ENCODE data around the gene PMS1. TPM values are rescaled to one million over a fixed set of nuclear protein-coding genes. Genes with fewer than 3 reads are reported as not detected.

PMS1 gene
- 7.7 and 9.6 TPM in 2 replicates for polyA plus RNA-seq (2012; rRNA removed)
- polyA plus RNA-seq (2012; cell fraction: cytosol; rRNA removed), result 9.5 and 11.5 TPM in 2 replicates
- 10.9 and 20.1 TPM in 2 replicates for polyA plus RNA-seq (2012; cell fraction: nucleus; rRNA removed)

DNA sequence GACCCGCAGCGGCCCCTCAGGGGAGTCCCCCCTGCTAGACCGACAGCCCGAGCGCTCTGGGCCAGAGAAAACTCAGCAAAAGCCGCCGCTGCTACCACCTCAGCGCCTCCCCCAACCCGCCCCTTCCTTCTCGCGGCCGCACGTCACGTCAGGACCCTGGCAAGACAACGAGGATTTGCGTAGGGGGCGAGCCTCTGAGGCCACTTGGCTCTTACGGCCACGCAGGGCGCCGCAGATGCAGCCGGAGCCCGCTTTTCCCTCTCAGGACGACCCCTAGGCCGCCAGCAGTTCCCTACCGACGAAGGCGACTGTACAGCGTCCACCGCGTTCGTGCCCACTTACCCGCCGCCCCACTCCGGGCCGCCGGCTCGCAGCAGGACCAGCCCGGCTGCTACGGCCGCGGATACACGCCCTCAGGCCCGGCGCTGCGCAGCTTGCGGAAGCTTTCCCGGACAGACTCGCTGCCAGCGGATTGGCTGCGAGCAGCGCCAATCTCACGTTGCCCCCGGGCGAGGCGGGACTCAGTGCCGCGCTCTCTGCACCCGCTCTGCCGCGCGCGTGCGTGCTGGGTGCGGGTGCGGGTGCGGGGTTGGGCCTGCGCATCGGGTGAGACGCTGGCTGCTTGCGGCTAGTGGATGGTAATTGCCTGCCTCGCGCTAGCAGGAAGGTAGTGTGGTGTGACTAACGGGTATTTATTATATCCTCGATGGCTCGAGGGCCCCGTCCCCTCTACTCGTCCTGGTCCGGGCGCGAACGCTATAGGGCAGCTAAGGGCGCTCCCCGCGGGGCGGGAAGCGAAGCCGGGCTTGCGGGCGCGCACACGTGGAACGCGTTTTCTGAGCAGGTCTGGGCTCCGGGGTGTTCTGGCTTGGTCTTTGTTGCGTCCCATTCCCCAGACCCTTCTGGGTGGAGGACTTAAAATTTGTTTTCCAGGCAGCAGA lies at the start of gene PMS1, which contains the start of gene ORMDL1:
TSS of gene PMS1 (plus strand) at position 524 of the 941 bp plus-strand sequence. CDS start 7,360 bp downstream, outside the sequence.
TSS of gene ORMDL1 (minus strand) at position 413 of the 941 bp plus-strand sequence. CDS start 1,744 bp downstream, outside the sequence.
- H3K79me2 ChIP-seq (ENCODE audit: insufficient read depth), result peaks cover 90% of the 10 kb centered on the region
- H3K4me3 ChIP-seq (ENCODE audit: low read depth in 2 of 2, low read length in 1 of 2), result peak within 1 kb of the TSS; percentile 80 to 94
- peak within 1 kb of the TSS; percentile 88 for H2AFZ ChIP-seq (ENCODE audit: low read depth)
- peaks cover 18% of the 10 kb centered on the region for H3F3A ChIP-seq (replicated peaks; ENCODE audit: insufficient read depth)
- peak within 1 kb of the TSS; percentile 74 for H3K9ac ChIP-seq
- H3K27ac ChIP-seq (ENCODE audit: low read depth in 2 of 2, low read length in 1 of 2), result peak within 1 kb of the TSS; percentile 93 to 94
- H3K9me3 ChIP-seq, result no peaks in the 10 kb centered on the region
- peak; percentile 96 for DNase-seq
- no peaks in the 10 kb centered on the region for H3K9me2 ChIP-seq
- TF ChIP-seq, protein P1, sequence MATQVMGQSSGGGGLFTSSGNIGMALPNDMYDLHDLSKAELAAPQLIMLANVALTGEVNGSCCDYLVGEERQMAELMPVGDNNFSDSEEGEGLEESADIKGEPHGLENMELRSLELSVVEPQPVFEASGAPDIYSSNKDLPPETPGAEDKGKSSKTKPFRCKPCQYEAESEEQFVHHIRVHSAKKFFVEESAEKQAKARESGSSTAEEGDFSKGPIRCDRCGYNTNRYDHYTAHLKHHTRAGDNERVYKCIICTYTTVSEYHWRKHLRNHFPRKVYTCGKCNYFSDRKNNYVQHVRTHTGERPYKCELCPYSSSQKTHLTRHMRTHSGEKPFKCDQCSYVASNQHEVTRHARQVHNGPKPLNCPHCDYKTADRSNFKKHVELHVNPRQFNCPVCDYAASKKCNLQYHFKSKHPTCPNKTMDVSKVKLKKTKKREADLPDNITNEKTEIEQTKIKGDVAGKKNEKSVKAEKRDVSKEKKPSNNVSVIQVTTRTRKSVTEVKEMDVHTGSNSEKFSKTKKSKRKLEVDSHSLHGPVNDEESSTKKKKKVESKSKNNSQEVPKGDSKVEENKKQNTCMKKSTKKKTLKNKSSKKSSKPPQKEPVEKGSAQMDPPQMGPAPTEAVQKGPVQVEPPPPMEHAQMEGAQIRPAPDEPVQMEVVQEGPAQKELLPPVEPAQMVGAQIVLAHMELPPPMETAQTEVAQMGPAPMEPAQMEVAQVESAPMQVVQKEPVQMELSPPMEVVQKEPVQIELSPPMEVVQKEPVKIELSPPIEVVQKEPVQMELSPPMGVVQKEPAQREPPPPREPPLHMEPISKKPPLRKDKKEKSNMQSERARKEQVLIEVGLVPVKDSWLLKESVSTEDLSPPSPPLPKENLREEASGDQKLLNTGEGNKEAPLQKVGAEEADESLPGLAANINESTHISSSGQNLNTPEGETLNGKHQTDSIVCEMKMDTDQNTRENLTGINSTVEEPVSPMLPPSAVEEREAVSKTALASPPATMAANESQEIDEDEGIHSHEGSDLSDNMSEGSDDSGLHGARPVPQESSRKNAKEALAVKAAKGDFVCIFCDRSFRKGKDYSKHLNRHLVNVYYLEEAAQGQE (IDR thresholded peaks at IDR 0.05; ENCODE audit: low read depth, low read length), result 0 out of 2 replicates have a peak, but pooled peaks have one; percentile 12
- TF ChIP-seq, protein P2, sequence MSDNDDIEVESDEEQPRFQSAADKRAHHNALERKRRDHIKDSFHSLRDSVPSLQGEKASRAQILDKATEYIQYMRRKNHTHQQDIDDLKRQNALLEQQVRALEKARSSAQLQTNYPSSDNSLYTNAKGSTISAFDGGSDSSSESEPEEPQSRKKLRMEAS (IDR thresholded peaks at IDR 0.05; ENCODE audit: low read depth), result peak; percentile 85
- TF ChIP-seq FOXM1 (IDR thresholded peaks at IDR 0.05; ENCODE audit: low read depth) (no peak), POLR2AphosphoS5 (IDR thresholded peaks at IDR 0.05; ENCODE audit: low read depth, low read length) (peak; percentile 89), NRF1 (IDR thresholded peaks at IDR 0.05; ENCODE audit: low read depth, low read length) (peak; percentile 91), TCF12 (IDR thresholded peaks at IDR 0.05) (no peak), SIN3A (IDR thresholded peaks at IDR 0.05; ENCODE audit: borderline replicate concordance, low read depth, low read length) (peak; percentile 24; the same call in 1 of the 2 replicates), TEAD4 (IDR thresholded peaks at IDR 0.05; ENCODE audit: borderline replicate concordance, insufficient read depth) (0 out of 2 replicates have a peak, but pooled peaks have one; percentile 5), MEF2A (IDR thresholded peaks at IDR 0.05; ENCODE audit: borderline replicate concordance, low read depth) (no peak), MXI1 (IDR thresholded peaks at IDR 0.05; ENCODE audit: low read depth, low read length) (peak; percentile 94), ELF1 (IDR thresholded peaks at IDR 0.05) (peak; percentile 82), NFIC (IDR thresholded peaks at IDR 0.05; ENCODE audit: borderline replicate concordance) (peak; percentile 4; the same call in 1 of the 2 replicates), TAF1 (IDR thresholded peaks at IDR 0.05; ENCODE audit: borderline replicate concordance, low read depth, low read length) (peak; percentile 40), FOSL2 (IDR thresholded peaks at IDR 0.05; ENCODE audit: borderline replicate concordance, low read depth) (no peak), GABPA (IDR thresholded peaks at IDR 0.05; ENCODE audit: low read depth) (peak; percentile 74), CHD2 (IDR thresholded peaks at IDR 0.05; ENCODE audit: low read length, partially characterized antibody) (peak; percentile 59)
- TF ChIP-seq, protein P3, sequence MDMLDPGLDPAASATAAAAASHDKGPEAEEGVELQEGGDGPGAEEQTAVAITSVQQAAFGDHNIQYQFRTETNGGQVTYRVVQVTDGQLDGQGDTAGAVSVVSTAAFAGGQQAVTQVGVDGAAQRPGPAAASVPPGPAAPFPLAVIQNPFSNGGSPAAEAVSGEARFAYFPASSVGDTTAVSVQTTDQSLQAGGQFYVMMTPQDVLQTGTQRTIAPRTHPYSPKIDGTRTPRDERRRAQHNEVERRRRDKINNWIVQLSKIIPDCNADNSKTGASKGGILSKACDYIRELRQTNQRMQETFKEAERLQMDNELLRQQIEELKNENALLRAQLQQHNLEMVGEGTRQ (IDR thresholded peaks at IDR 0.05; ENCODE audit: borderline replicate concordance, low read depth, low read length), result no peak
- TF ChIP-seq, protein P4, sequence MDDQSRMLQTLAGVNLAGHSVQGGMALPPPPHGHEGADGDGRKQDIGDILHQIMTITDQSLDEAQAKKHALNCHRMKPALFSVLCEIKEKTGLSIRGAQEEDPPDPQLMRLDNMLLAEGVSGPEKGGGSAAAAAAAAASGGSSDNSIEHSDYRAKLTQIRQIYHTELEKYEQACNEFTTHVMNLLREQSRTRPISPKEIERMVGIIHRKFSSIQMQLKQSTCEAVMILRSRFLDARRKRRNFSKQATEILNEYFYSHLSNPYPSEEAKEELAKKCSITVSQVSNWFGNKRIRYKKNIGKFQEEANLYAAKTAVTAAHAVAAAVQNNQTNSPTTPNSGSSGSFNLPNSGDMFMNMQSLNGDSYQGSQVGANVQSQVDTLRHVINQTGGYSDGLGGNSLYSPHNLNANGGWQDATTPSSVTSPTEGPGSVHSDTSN (IDR thresholded peaks at IDR 0.05), result peak; percentile 100
- TF ChIP-seq, protein P5, sequence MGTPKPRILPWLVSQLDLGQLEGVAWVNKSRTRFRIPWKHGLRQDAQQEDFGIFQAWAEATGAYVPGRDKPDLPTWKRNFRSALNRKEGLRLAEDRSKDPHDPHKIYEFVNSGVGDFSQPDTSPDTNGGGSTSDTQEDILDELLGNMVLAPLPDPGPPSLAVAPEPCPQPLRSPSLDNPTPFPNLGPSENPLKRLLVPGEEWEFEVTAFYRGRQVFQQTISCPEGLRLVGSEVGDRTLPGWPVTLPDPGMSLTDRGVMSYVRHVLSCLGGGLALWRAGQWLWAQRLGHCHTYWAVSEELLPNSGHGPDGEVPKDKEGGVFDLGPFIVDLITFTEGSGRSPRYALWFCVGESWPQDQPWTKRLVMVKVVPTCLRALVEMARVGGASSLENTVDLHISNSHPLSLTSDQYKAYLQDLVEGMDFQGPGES (IDR thresholded peaks at IDR 0.05; ENCODE audit: low read depth, low read length), result peak; percentile 50
- TF ChIP-seq, protein P6, sequence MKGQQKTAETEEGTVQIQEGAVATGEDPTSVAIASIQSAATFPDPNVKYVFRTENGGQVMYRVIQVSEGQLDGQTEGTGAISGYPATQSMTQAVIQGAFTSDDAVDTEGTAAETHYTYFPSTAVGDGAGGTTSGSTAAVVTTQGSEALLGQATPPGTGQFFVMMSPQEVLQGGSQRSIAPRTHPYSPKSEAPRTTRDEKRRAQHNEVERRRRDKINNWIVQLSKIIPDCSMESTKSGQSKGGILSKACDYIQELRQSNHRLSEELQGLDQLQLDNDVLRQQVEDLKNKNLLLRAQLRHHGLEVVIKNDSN (IDR thresholded peaks at IDR 0.05; ENCODE audit: borderline replicate concordance, low read depth), result no peak
- 0% methylated on average over 20 of the region's 96 CpGs for WGBS (ENCODE audit: low lambda C conversion rate)
- peak within 1 kb of the TSS; percentile 72 for H3K4me2 ChIP-seq
- POLR2A ChIA-PET, result interaction anchor here (0.7 to 1.9 kb wide), 4 partner anchors 10 to 123 kb away, joined by 3 to 31 read pairs (median 6); partner anchors contain the start of genes ASNSD1 and OSGEPL1
- H3K36me3 ChIP-seq (replicated peaks in 1 of 2; ENCODE audit: control insufficient read depth in 1 of 2, insufficient read depth in 2 of 2, low read length in 1 of 2), result peaks cover 33 to 40% of the 10 kb centered on the region in 2 experiments
- H3K4me1 ChIP-seq (ENCODE audit: control insufficient read depth in 1 of 2, insufficient read depth in 2 of 2, low read depth in 1 of 2, low read length in 1 of 2), result peaks cover 3 to 8% of the 10 kb centered on the region in 2 experiments
- H4K20me1 ChIP-seq (ENCODE audit: insufficient read depth), result no peaks in the 10 kb centered on the region; the same call in 1 of the 2 replicates
- CTCF ChIA-PET, result interaction anchor here (1.1 to 2.4 kb wide), 2 partner anchors 16 to 21 kb away, joined by 3 to 7 read pairs; partner anchors contain the start of gene OSGEPL1
- H3K27me3 ChIP-seq (ENCODE audit: insufficient read depth), result no peaks in the 10 kb centered on the region
